Measurements from ENCODE around the gene IRF4. TPM values are rescaled to one million over a fixed set of nuclear protein-coding genes. Genes with fewer than 3 reads are reported as not detected.

IRF4 gene
- total RNA-seq, 1 experiment from 2014 or later = 0.76 TPM

DNA sequence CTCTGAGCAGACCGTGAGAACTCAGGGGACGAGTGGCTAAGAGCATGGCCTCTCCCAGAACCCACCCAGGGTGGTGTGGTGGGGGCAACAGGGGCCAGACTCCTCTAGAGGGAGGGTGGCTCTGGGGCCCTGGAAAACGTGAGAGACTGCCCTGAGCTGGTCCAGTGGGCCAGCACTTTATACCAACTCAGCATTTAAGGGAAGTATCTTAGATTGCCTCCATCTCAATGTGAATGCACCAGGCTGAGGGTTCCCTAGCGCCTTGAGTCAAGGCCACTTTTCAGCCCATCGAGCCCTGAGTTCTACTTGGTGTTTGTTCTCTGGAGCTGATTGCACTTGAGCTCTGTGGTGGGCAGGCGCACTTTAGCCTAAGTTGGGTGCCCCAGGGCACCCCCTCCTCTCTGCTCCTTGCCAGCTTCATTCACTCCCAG, 42.0 kb upstream of the IRF4 start:
- H3K9me3 ChIP-seq (replicated peaks) = no peaks in the 10 kb centered on the region
- no peak overlapping the region for H3K27ac ChIP-seq

DNA sequence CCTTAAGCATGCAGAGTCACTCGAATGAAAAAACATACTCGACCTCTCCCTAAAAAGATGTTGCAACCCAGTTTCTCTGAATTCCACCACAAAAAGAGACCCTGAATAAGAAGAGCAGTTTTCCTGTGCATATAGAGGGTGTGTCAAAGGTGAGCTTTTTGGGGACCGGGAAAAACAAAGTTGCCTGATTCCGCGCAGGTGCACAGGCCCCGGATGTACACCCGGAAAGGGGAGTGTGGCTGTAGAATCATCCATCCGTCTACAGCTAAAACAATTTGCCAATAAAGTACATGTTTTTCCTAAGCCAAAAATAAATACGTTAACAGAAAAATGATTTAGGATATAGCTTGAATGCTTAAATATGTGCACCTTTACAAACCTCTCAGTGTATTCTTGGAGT, 41.2 kb upstream of the IRF4 start:
- Histone ChIP-seq H3K4me3 (no peak overlapping the region), H3K27ac (no peak overlapping the region), H3K36me3 (no peaks in the 10 kb centered on the region), H3K9me3 (replicated peaks) (no peaks in the 10 kb centered on the region), H3K27me3 (replicated peaks) (no peaks in the 10 kb centered on the region), H3K4me1 (replicated peaks) (no peaks in the 10 kb centered on the region)
- no peak for DNase-seq (ENCODE audit: low read depth in 1 of 2, low spot score in 2 of 2)

More for the DNA sequence above, 42.0 kb upstream of the IRF4 start:
- DNase-seq (ENCODE audit: low read depth in 1 of 2, low spot score in 2 of 2) = no peak
- peaks cover 4% of the 10 kb centered on the region for H3K4me1 ChIP-seq (replicated peaks)
- H3K27me3 ChIP-seq (replicated peaks) = no peaks in the 10 kb centered on the region
- no peak overlapping the region for H3K4me3 ChIP-seq
- no peaks in the 10 kb centered on the region for H3K36me3 ChIP-seq

DNA sequence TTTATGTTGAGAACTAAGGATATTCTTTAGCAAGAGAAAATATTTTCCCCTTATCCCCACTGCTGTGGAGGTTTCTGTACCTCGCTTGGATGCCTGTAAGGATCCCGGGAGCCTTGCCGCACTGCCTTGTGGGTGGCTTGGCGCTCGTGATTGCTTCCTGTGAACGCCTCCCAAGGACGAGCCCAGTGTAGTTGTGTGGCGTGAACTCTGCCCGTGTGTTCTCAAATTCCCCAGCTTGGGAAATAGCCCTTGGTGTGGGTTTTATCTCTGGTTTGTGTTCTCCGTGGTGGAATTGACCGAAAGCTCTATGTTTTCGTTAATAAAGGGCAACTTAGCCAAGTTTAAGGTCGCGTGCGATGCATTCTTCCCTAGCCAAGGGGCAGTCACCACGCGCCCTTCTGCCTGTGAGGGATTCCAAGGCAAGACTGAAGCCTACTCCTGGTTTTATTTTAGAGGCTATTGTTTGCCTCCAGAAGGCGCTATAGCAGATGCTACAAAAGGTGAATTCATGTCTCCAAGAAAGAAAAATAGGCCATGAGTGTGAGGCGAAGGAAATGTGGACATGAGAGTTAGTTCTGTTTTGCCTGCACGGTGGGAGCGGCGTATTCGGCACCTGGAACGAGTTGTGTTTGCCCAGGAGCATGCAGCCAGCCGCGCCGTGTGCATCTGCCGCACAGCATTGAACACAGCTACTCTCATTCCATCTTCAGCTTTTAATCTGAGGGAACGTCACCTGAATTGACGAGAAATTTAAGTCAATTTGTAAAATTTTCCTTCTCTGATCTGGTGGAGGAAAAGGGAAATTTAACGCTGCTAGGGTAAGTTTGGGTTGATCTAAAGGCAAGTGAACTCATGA, 40.3 kb upstream of the IRF4 start:
- H3K27ac ChIP-seq = no peak overlapping the region
- H3K36me3 ChIP-seq = no peaks in the 10 kb centered on the region
- H3K27me3 ChIP-seq (replicated peaks) = no peaks in the 10 kb centered on the region
- H3K9me3 ChIP-seq (replicated peaks) = no peaks in the 10 kb centered on the region
- no peak overlapping the region for H3K4me3 ChIP-seq
- DNase-seq (ENCODE audit: low read depth in 1 of 2, low spot score in 2 of 2) = no peak
- H3K4me1 ChIP-seq (replicated peaks) = no peaks in the 10 kb centered on the region

DNA sequence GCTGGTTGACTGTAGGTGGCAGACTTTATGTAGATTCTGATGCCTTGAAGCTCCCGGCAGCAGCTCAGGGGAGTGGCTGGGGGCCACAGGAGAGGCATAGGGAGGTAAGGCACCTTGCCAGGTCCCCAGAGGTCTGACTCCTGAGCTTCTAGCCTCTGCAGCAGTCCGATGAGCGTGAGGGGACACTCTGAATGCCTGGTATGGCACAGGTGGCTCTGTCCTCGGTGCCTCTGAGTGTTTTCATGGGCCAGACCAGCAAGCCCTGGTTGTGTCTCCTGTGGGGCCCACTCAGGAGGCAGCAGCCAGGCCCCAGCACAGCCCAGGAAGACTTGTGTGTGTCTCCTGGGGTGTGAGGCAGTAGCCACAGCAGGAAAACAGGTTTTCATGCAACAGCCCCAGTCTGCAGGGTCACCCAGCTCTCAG, 39.7 kb upstream of the IRF4 start:
- H3K9me3 ChIP-seq (replicated peaks) = no peaks in the 10 kb centered on the region
- no peaks in the 10 kb centered on the region for H3K27me3 ChIP-seq (replicated peaks)
- no peak overlapping the region for H3K27ac ChIP-seq
- no peak overlapping the region for H3K4me3 ChIP-seq
- H3K4me1 ChIP-seq (replicated peaks) = no peaks in the 10 kb centered on the region
- H3K36me3 ChIP-seq = no peaks in the 10 kb centered on the region
- no peak for DNase-seq (ENCODE audit: low read depth in 1 of 2, low spot score in 2 of 2)

DNA sequence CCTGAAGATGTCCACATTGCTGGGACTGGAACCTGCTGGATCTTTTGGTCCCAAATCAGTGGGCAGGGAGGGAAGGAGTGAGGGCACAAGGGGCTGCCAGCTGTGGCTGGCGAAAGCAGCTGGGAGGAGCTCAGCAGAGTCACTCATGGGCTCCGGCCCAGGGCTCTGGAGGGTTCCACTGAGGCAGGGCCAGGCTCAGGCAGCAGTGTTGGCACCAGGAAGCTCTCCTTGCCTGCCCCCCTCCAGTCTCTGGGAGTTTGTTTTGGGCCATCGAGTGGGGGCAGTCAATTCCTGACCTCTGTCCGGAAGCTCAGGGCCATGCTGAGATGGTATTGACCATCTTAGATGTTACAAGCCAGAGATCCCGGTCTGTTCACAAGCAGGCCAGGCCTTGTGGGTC, 39.1 kb upstream of the IRF4 start:
- H3K27me3 ChIP-seq (replicated peaks) = no peaks in the 10 kb centered on the region
- DNase-seq (ENCODE audit: low read depth in 1 of 2, low spot score in 2 of 2) = no peak
- no peaks in the 10 kb centered on the region for H3K9me3 ChIP-seq (replicated peaks)
- H3K4me3 ChIP-seq = no peak overlapping the region
- H3K27ac ChIP-seq = no peak overlapping the region
- H3K4me1 ChIP-seq (replicated peaks) = no peaks in the 10 kb centered on the region
- H3K36me3 ChIP-seq = no peaks in the 10 kb centered on the region

DNA sequence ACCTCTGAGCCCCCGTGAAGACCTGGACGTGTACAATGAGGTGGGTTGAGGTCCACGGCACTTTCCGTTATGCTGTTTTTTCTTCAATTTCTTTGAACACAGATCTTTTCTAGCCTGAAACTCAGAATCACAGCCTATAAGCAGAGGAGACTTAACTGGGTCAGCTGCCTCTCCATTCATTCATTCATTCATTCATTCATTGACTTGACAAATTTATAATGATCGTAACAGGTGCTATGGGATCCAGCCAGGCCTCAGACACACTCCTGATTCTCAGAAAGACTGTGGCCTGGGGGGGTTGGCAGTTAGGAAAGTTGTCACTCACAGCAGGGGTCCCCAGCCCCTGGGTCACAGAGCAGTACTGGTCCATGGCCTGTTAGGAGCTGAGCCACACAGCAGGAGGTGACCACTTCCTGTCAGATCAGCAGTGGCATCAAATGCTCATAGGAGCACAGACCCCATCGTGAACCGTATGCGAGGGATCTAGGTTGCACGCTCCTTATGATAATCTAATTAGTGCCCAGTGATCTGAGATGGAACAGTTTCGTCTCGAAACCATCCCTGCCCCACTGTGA, 38.6 kb upstream of the IRF4 start:
- Histone ChIP-seq H3K4me3 (no peak overlapping the region), H3K9me3 (replicated peaks) (no peaks in the 10 kb centered on the region), H3K27me3 (replicated peaks) (no peaks in the 10 kb centered on the region), H3K4me1 (replicated peaks) (no peaks in the 10 kb centered on the region), H3K27ac (no peak overlapping the region), H3K36me3 (no peaks in the 10 kb centered on the region)
- DNase-seq (ENCODE audit: low read depth in 1 of 2, low spot score in 2 of 2) = no peak

DNA sequence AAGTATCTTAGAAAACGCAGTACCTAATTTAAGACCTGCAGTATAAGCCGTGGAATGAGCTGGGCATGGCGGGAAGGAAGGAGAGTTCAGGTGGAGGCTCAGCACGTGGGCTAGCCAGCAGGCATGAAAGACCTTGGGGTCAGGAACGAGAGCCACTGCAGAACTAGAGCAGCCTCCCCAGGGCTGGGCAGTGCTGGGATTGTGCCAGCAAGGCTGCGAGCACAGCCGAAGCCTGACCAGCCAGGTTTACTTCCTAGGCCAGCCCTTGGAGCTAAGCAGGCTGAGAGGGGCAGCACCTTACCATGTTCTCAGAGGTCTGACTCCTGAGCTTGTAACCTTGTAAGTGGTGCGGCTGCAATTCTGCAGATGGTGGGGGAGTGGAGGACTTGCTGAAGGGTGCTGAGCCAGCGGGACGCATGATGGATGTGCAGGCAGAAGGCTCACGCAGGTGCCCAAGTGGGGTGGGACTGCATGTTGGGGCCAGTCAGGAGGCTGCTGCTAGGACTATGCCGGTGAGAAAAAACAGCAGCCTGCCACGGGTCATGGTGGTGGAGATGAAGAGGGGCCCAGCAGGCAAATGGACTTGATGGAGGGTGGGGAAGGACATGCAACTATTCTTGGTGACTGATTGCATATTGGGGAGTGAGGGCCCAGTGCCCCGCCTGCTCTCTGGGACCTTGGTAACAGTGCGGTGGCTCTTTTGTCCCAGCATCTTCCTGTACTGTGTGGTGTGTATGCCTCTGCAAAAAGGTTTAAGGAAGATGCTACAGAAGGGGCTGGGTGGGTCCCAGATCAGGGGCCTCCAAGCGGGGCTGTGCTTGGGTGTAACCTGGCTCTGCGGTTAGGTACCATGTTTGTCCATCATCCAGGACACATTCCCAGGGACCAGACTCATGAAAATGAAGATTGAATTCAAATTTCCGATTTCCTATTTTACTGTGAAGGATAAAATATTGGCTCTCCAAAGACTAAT, 37.6 kb upstream of the IRF4 start:
- Histone ChIP-seq H3K9me3 (replicated peaks) (no peaks in the 10 kb centered on the region), H3K4me3 (no peak overlapping the region), H3K4me1 (replicated peaks) (no peaks in the 10 kb centered on the region), H3K27me3 (replicated peaks) (no peaks in the 10 kb centered on the region), H3K27ac (no peak overlapping the region), H3K36me3 (no peaks in the 10 kb centered on the region)
- no peak for DNase-seq (ENCODE audit: low read depth in 1 of 2, low spot score in 2 of 2)

DNA sequence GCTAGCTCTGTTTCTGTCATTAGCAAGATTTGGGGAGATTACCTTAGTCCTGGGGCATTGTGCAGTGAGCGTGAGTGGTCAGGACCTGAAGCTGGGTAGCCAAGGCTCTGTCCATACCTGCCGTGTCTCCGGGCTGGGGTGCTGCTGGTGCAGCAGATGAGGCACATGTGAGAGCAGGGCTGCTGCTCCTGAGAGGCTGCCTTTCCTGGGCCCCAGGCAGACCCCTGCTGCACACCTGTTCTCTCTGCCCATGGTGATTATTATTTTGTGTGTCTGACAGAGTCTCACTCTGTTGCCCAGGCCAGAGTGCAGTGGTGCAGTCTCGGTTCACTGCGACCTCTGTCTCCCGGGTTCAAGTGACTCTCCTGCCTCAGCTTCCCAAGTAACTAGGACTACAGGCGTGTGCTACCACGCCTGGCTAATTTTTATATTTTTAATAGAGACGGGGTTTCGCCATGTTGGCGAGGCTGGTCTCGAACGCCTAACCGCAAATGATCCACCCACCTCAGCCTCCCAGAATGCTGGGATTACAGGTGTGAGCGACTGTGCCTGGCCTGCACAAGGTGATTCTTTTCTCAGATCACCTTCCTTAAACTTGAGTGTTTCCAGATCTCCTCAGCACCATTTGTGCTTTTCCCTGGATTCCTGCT, 36.8 kb upstream of the IRF4 start:
- H3K4me1 ChIP-seq (replicated peaks) = no peaks in the 10 kb centered on the region
- no peaks in the 10 kb centered on the region for H3K9me3 ChIP-seq (replicated peaks)
- no peaks in the 10 kb centered on the region for H3K36me3 ChIP-seq

DNA sequence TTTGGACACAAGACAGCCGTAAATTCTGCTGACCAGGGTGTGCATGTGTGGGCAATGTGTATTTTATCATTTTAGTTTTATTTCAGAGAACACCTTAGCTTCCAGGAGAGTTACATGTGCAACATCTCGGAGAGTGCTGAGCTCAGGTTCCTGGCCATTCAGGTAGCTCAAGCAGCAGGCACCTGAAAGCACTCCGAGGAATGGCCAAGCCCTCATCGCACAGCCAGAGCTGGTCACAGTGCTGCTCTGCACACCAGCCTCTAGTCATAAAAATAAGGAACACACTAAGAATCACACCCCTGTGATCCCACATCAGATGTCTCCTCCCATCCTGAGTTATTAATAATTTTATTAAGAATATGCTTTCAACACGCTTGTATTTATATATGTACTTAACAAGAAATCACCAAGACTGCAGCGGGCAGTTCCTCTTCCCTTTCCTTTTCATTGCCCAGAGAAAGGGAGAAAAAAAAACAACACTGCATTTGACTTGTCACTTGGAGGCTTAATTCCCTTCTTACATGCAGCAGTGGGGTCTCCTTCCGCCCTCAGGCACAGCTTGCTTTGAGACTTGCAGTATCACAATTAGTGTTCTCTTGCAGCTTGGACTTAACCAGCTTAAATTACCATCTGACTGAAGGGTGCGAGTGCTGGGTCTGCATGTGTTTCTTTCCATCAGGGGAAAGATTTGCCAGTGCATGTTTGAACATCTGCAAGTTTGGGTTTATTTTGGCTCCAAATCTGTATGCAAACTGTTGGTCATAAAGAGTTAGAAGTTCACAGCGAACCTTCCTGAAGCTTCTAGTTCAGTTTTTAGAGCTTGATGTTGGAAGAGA, 36.0 kb upstream of the IRF4 start:
- Histone ChIP-seq H3K4me1 (replicated peaks) (no peaks in the 10 kb centered on the region), H3K36me3 (no peaks in the 10 kb centered on the region), H3K27me3 (replicated peaks) (0 out of 2 replicates have a peak, but pooled peaks cover 3% of the 10 kb centered on the region), H3K9me3 (replicated peaks) (no peaks in the 10 kb centered on the region), H3K4me3 (no peak overlapping the region), H3K27ac (no peak overlapping the region)
- DNase-seq (ENCODE audit: low read depth in 1 of 2, low spot score in 2 of 2) = no peak

More for the DNA sequence above, 36.8 kb upstream of the IRF4 start:
- Histone ChIP-seq H3K4me3 (no peak overlapping the region), H3K27ac (no peak overlapping the region), H3K27me3 (replicated peaks) (0 out of 2 replicates have a peak, but pooled peaks cover 2% of the 10 kb centered on the region)
- no peak for DNase-seq (ENCODE audit: low read depth in 1 of 2, low spot score in 2 of 2)

DNA sequence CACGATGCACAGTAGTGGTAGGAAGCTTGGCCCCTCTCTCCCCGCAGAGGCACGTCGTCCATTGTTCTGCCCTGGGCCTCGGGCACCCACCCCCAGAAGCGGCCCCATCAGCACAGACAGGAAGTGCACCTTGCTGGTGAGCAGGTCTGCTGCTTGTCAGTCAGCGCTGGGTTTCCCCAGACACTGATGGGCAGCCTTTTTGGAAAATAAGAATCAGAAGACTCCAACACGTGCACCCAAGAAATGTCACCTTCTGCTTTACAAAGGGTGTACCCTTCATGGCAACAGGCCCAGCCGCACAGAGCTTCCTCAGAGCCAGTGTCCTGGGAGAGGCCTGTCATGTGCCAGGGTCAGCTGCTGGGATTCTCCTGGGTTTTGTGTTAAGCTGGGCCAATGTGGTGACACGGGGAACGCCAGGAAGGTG, 34.7 kb upstream of the IRF4 start:
- H3K27ac ChIP-seq = no peak overlapping the region
- H3K4me3 ChIP-seq = no peak overlapping the region
- H3K36me3 ChIP-seq = no peaks in the 10 kb centered on the region
- no peaks in the 10 kb centered on the region for H3K4me1 ChIP-seq (replicated peaks)
- peak in 1 of 2 experiments; percentile 38 for DNase-seq (ENCODE audit: low read depth in 1 of 2, low spot score in 2 of 2)
- 0 out of 2 replicates have a peak, but pooled peaks cover 3% of the 10 kb centered on the region for H3K27me3 ChIP-seq (replicated peaks)
- H3K9me3 ChIP-seq (replicated peaks) = no peaks in the 10 kb centered on the region

DNA sequence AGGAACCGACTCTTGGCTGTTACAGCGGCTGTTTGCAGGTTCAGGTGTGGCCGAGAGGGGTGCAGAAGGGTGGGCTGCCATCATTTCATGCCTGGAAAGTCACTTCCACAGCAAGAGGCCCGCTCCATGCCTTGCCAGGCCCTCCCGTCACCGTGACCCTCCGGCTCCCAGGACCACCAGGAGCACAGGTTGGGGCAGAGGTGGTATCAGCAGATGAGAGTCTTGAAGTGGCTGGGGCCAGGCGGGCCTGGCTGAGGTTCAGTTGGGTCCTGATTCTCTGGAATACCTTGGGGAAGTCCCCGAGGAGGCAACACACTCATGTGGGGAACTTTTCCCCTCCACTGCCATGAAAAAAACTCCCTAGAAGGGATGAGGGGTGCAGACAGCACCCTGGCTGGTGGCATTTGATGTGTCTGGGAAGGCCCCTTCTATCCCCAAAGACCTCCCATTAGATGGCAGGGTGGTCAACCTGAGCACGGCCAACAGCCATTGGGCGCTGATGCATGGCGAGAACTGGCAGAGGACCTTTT, 34.2 kb upstream of the IRF4 start:
- DNase-seq (ENCODE audit: low read depth in 1 of 2, low spot score in 2 of 2) = peak in 1 of 2 experiments; percentile 44
- Histone ChIP-seq H3K27me3 (replicated peaks) (0 out of 2 replicates have a peak, but pooled peaks cover 3% of the 10 kb centered on the region), H3K27ac (no peak overlapping the region), H3K4me3 (no peak overlapping the region), H3K36me3 (no peaks in the 10 kb centered on the region), H3K9me3 (replicated peaks) (no peaks in the 10 kb centered on the region), H3K4me1 (replicated peaks) (no peaks in the 10 kb centered on the region)

DNA sequence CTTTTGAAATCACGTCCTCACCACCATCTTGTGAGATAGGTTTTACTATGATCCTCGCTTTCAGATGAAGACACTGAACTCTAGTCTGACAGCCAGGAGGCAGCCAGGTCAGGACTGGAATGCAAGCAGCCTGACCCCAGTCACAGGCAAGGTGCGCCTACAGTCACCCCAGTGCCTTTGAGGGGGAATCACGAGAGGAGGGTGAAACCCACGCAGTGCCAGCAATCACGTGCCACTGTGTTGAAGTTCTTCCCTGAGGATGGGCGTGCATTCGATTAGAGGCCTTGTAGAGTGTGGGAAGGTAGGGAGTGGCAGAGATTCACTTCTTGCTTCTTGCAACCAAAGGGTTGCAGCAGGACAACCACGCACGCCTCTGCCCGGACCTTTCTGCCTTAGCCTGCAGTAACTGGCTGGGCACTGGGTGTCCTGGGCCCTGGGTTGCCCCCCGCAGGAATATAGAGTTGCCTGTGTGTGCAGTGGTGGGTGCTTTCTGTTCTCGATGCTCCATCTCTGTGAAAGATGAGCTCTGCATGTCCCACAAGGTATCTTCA, 33.7 kb upstream of the IRF4 start:
- 0 out of 2 replicates have a peak, but pooled peaks cover 3% of the 10 kb centered on the region for H3K27me3 ChIP-seq (replicated peaks)
- H3K4me3 ChIP-seq = no peak overlapping the region
- H3K36me3 ChIP-seq = no peaks in the 10 kb centered on the region
- no peaks in the 10 kb centered on the region for H3K4me1 ChIP-seq (replicated peaks)
- H3K27ac ChIP-seq = no peak overlapping the region
- DNase-seq (ENCODE audit: low read depth in 1 of 2, low spot score in 2 of 2) = no peak
- H3K9me3 ChIP-seq (replicated peaks) = no peaks in the 10 kb centered on the region

Measured in SJSA1 (cell line).